CD4-positive, alpha-beta memory T cell (primary cell): ENCODE data around the gene HILPDA. TPM values are rescaled to one million over a fixed set of nuclear protein-coding genes. Genes with fewer than 3 reads are reported as not detected.
"Not testable (repeated sequence)": the region's sequence is repeated elsewhere in the genome, so short reads cannot be mapped to it uniquely, and the experiment has no call there.

Experiments
- CTCF ChIA-PET: fragments of 350-600 bp; sonication (Branson Sonifier 250); formaldehyde crosslinking; loops from one replicate; lab custom pipeline; 2021; ENCODE audit warnings: inconsistent platforms; ENCODE audit not compliant: partially characterized antibody; lab: Charles Lee
- POLR2A ChIA-PET: fragments of 350-600 bp; sonication (Branson Sonifier 250); formaldehyde crosslinking; loops from one replicate; lab custom pipeline; 2021; ENCODE audit not compliant: partially characterized antibody; lab: Charles Lee
- DNase-seq, 5 donors: peaks; one replicate each; pipeline versions ENCODE4 v3.0.0 to v3.0.0-alpha.2; 2020 to 2022; ENCODE audit warnings: mixed read lengths in 1 of 5
- H3K27ac ChIP-seq: one replicate; pipeline ENCODE4 v1.7.0; 2013; ENCODE audit warnings: low read depth, low read length
- H3K27me3 ChIP-seq: 2 replicates; pipeline ENCODE4 v1.7.0; 2013; ENCODE audit warnings: mild to moderate bottlenecking, low read length, moderate library complexity; ENCODE audit not compliant: insufficient read depth
- H3K36me3 ChIP-seq: 2 replicates; pipeline ENCODE4 v1.7.0; 2013; ENCODE audit warnings: mild to moderate bottlenecking, low read length, moderate library complexity; ENCODE audit not compliant: insufficient read depth
- H3K4me1 ChIP-seq: 2 replicates; pipeline ENCODE4 v1.7.0; 2013; ENCODE audit warnings: mild to moderate bottlenecking, low read length, moderate library complexity; ENCODE audit not compliant: insufficient read depth
- H3K4me3 ChIP-seq, 2 donors: one replicate each; pipeline ENCODE4 v1.7.0; 2013; ENCODE audit warnings: low read length in 2 of 2, mild to moderate bottlenecking in 1 of 2
- H3K9me3 ChIP-seq, 2 donors: one replicate each; pipeline ENCODE4 v1.7.0; 2013; ENCODE audit warnings: low read length in 2 of 2, control low read depth in 1 of 2; ENCODE audit not compliant: control insufficient read depth in 1 of 2
- H3K27ac Mint-ChIP-seq, 7 donors: one replicate each; pipeline ENCODE4 v1.8.0; 2020 to 2021; ENCODE audit warnings: mixed read lengths in 7 of 7, mild to moderate bottlenecking in 6 of 7, inconsistent platforms in 3 of 7, moderate library complexity in 3 of 7
- H3K27me3 Mint-ChIP-seq, 2 donors: one replicate each; pipeline ENCODE4 v1.8.0; 2020 to 2021; ENCODE audit warnings: mixed read lengths in 2 of 2
- H3K36me3 Mint-ChIP-seq, 2 donors: one replicate each; pipeline ENCODE4 v1.8.0; 2020 to 2021; ENCODE audit warnings: mixed read lengths in 2 of 2, inconsistent platforms in 1 of 2, mild to moderate bottlenecking in 1 of 2
- H3K4me1 Mint-ChIP-seq, 4 donors: one replicate each; pipeline ENCODE4 v1.8.0; 2020 to 2021; ENCODE audit warnings: mixed read lengths in 4 of 4, mild to moderate bottlenecking in 1 of 4
- H3K4me3 Mint-ChIP-seq, 8 donors: one replicate each; pipeline ENCODE4 v1.8.0; 2020 to 2021; ENCODE audit warnings: mixed read lengths in 8 of 8, mild to moderate bottlenecking in 7 of 8, moderate library complexity in 6 of 8, inconsistent platforms in 3 of 8
- H3K9me3 Mint-ChIP-seq, 8 donors: one replicate each; pipeline ENCODE4 v1.8.0; 2020 to 2021; ENCODE audit warnings: mixed read lengths in 8 of 8, mild to moderate bottlenecking in 5 of 8, inconsistent platforms in 3 of 8, moderate library complexity in 1 of 8
- intact Hi-C: fragments of 100-400 bp; cut with micrococcal nuclease; formaldehyde crosslinking; loops from one replicate; pipeline ENCODE4 v1.15.1; 2023
- polyA plus RNA-seq, 2 donors: library from polyadenylated mRNA; unstranded; fragments of 300-500 nt; fragmentation: Illumina TruSeq; gene quantifications; one replicate each; pipeline ENCODE4 v1.2.3, GENCODE V29; 2021
- total RNA-seq, 2 experiments: library from RNA; stranded (reverse); gene quantifications; one replicate each; pipeline ENCODE4 v1.2.3, GENCODE V29; 2021

HILPDA gene
- total and polyA plus RNA-seq, 4 experiments from 2014 or later: 2.4 to 4.5 (median 3.6) TPM

DNA sequence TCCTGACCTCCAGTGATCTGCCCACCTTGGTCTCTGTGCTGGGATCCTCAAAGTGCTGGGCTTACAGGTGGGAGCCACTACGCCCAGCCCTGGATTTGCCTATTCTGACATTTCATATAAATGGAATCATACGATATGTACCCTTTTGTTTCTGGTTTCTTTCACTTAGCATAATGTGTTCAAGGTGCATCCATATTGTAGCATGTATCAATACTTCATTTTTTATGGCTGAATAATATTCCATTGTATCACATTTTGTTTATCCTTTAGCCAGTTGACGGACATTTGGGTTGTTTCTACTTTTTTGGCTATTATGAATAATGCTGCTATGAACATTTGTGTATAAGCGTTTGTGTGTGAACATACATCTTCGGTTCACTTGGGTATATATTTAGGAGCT lies 4.8 kb upstream of the HILPDA start:
- H3K27ac Mint-ChIP-seq: peak overlapping the region in 1 of 7 donors; percentile 12
- POLR2A ChIA-PET: no interaction called here
- intact Hi-C loops: loop anchor here (10.0 kb wide), 2 partner anchors 106 to 284 kb away; partner anchors contain the start of genes CALU and RBM28
- no peaks in the 10 kb centered on the region for H3K9me3 Mint-ChIP-seq
- H3K27me3 ChIP-seq: no peaks in the 10 kb centered on the region
- peaks cover 4 to 10% (median 6%) of the 10 kb centered on the region in 4 donors for H3K4me1 Mint-ChIP-seq
- H3K4me1 ChIP-seq: peaks cover 8% of the 10 kb centered on the region
- no peaks in the 10 kb centered on the region for H3K27me3 Mint-ChIP-seq
- H3K36me3 ChIP-seq: no peaks in the 10 kb centered on the region
- CTCF ChIA-PET: interaction anchor here (7.8 kb wide), 1 partner anchor 22 kb away, joined by 138 read pairs; no protein-coding TSS in a partner anchor
- H3K4me3 ChIP-seq: no peak overlapping the region
- H3K36me3 Mint-ChIP-seq: peaks cover 0 to 2% of the 10 kb centered on the region in 2 donors
- DNase-seq: no peak
- H3K9me3 ChIP-seq: no peaks in the 10 kb centered on the region
- H3K27ac ChIP-seq: no peak overlapping the region
- H3K4me3 Mint-ChIP-seq: no peak overlapping the region

GRCh38 chr7:128452552-128452951 lies 3.1 kb upstream of the HILPDA start:
- no peaks in the 10 kb centered on the region for H3K9me3 Mint-ChIP-seq
- peaks cover 0 to 2% of the 10 kb centered on the region in 2 donors for H3K36me3 Mint-ChIP-seq
- intact Hi-C loops: loop anchor here (10.0 kb wide), 2 partner anchors 108 to 282 kb away; partner anchors contain the start of genes CALU and RBM28
- ChIA-PET POLR2A (no interaction called here), CTCF (interaction anchor here (3.4 to 7.8 kb wide), 2 partner anchors 24 to 54 kb away, joined by 15 to 138 read pairs; no protein-coding TSS in a partner anchor)
- peak overlapping the region in 2 of 8 donors; percentile 23 to 37 for H3K4me3 Mint-ChIP-seq
- Histone ChIP-seq H3K27ac (no peak overlapping the region), H3K36me3 (no peaks in the 10 kb centered on the region), H3K27me3 (no peaks in the 10 kb centered on the region), H3K9me3 (no peaks in the 10 kb centered on the region), H3K4me3 (no peak overlapping the region), H3K4me1 (peaks cover 13% of the 10 kb centered on the region)
- peak overlapping the region in 1 of 7 donors; percentile 51 for H3K27ac Mint-ChIP-seq
- peaks cover 7 to 15% (median 11%) of the 10 kb centered on the region in 4 donors for H3K4me1 Mint-ChIP-seq
- no peak for DNase-seq
- no peaks in the 10 kb centered on the region for H3K27me3 Mint-ChIP-seq

DNA sequence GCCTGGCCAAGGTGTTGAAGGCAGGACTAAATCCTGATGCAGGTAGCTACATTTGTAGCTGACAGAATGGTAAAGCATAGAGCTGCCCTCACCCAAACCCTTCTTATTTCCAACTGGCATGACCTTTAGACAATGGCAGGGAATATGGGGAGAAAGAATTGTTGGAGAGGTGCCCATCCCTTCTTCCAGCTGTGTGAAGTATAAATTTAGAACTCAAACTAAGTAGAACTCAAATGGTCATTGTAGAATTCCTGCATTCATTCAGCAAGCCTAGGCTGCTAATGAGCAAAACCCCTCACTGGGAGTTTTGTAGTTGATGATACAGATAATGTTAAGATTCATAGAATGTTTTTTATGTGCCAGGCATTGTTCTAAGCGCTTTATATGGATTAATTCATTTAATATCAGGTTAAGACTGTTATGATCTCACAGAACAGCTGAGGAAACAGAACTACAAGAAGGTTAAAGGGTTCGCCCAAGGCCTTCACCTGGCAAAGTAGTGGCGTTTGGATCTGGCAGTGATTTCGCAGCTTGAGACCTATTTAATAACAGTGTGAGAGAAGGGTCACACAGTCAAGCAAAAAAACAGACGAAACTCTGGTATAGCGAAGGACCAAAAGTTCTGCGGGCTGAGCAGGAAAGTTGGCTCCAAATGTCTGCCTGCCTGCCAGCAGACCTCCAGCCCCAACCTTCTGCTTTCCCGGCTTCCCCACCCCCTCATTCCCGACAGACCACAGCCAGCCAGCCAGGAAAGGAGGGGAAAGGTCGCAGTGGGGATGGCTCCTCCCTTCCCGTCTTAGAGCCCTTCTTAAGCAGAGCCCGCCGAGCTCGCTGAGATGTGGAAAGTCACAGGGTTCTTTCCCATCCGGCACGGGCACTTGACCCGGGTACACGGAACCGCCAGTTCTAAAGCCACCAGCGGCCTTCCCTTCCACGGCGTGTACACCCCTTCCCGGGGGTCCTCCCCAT lies 1.6 kb upstream of the HILPDA start:
- peak overlapping the region in 4 of 7 donors; percentile 75 to 84 (median 77) for H3K27ac Mint-ChIP-seq

GRCh38 chr7:128454808-128455542 lies 703 bp upstream of the HILPDA start:
- H3K4me1 Mint-ChIP-seq: peaks cover 17 to 30% (median 22%) of the 10 kb centered on the region in 4 donors
- intact Hi-C loops: loop anchor here (1.0 to 10.0 kb wide), 5 partner anchors 21 to 868 kb away; partner anchors contain the start of genes ARF5, CALU, GCC1 and METTL2B
- H3K9me3 ChIP-seq: no peaks in the 10 kb centered on the region

More for the DNA sequence above, 1.6 kb upstream of the HILPDA start:
- DNase-seq: no peak
- intact Hi-C loops: loop anchor here (2.0 to 10.0 kb wide), 3 partner anchors 47 to 281 kb away; partner anchors contain the start of genes CALU and RBM28
- ChIA-PET POLR2A (interaction anchor here (0.6 to 1.4 kb wide), 2 partner anchors 8 to 110 kb away, joined by 3 read pairs; partner anchors contain the start of gene RBM28), CTCF (interaction anchor here (0.8 to 7.8 kb wide), 5 partner anchors 7 to 67 kb away, joined by 3 to 138 read pairs (median 5); no protein-coding TSS in a partner anchor)
- no peak overlapping the region for H3K27ac ChIP-seq
- no peaks in the 10 kb centered on the region for H3K9me3 ChIP-seq
- peaks cover 10 to 22% (median 16%) of the 10 kb centered on the region in 4 donors for H3K4me1 Mint-ChIP-seq
- H3K27me3 ChIP-seq: no peaks in the 10 kb centered on the region
- peaks cover 18% of the 10 kb centered on the region for H3K4me1 ChIP-seq
- peaks cover 0 to 2% of the 10 kb centered on the region in 2 donors for H3K36me3 Mint-ChIP-seq
- no peaks in the 10 kb centered on the region for H3K27me3 Mint-ChIP-seq
- peak overlapping the region in 6 of 8 donors; percentile 21 to 97 (median 72) for H3K4me3 Mint-ChIP-seq
- no peaks in the 10 kb centered on the region for H3K36me3 ChIP-seq
- no peaks in the 10 kb centered on the region for H3K9me3 Mint-ChIP-seq
- H3K4me3 ChIP-seq: no peak overlapping the region

GRCh38 chr7:128456255-128456725 lies 612 bp downstream of the HILPDA start:
- H3K27ac ChIP-seq: peak overlapping the region; percentile 76
- intact Hi-C loops: loop anchor here (5.0 to 10.0 kb wide), 3 partner anchors 111 to 869 kb away; partner anchors contain the start of genes ARF5, CALU, GCC1 and RBM28
- no peaks in the 10 kb centered on the region for H3K36me3 ChIP-seq
- ChIA-PET POLR2A (interaction anchor here (1.2 to 2.0 kb wide), 3 partner anchors 30 to 47 kb away, joined by 7 read pairs; partner anchors contain the start of gene IMPDH1), CTCF (interaction anchor here (1.5 to 7.8 kb wide), 3 partner anchors 27 to 107 kb away, joined by 6 to 138 read pairs (median 10); no protein-coding TSS in a partner anchor)
- no peak for DNase-seq
- H3K27me3 Mint-ChIP-seq: no peaks in the 10 kb centered on the region
- no peaks in the 10 kb centered on the region for H3K9me3 Mint-ChIP-seq
- H3K27me3 ChIP-seq: no peaks in the 10 kb centered on the region
- H3K4me1 ChIP-seq: peaks cover 25% of the 10 kb centered on the region
- H3K9me3 ChIP-seq: no peaks in the 10 kb centered on the region
- H3K27ac Mint-ChIP-seq: peak overlapping the region; percentile 82 to 96 (median 89)
- H3K36me3 Mint-ChIP-seq: peaks cover 0 to 2% of the 10 kb centered on the region in 2 donors
- peaks cover 17 to 30% (median 22%) of the 10 kb centered on the region in 4 donors for H3K4me1 Mint-ChIP-seq
- peak overlapping the region; percentile 86 to 97 (median 94) for H3K4me3 Mint-ChIP-seq
- peak overlapping the region; percentile 70 to 89 for H3K4me3 ChIP-seq

More at GRCh38 chr7:128454808-128455542, 703 bp upstream of the HILPDA start:
- Histone ChIP-seq H3K27me3 (no peaks in the 10 kb centered on the region), H3K4me3 (peak overlapping the region; percentile 70 to 89), H3K27ac (peak overlapping the region; percentile 76), H3K36me3 (no peaks in the 10 kb centered on the region), H3K4me1 (peaks cover 25% of the 10 kb centered on the region)
- POLR2A ChIA-PET: interaction anchor here (0.9 to 1.4 kb wide), 5 partner anchors 21 to 111 kb away, joined by 3 to 7 read pairs (median 5); partner anchors contain the start of genes IMPDH1, METTL2B and RBM28
- DNase-seq: no peak
- CTCF ChIA-PET: interaction anchor here (1.0 to 7.8 kb wide), 6 partner anchors 26 to 106 kb away, joined by 3 to 138 read pairs (median 5); no protein-coding TSS in a partner anchor
- peak overlapping the region; percentile 86 to 97 (median 94) for H3K4me3 Mint-ChIP-seq
- no peaks in the 10 kb centered on the region for H3K27me3 Mint-ChIP-seq
- peaks cover 0 to 2% of the 10 kb centered on the region in 2 donors for H3K36me3 Mint-ChIP-seq
- H3K9me3 Mint-ChIP-seq: no peaks in the 10 kb centered on the region
- peak overlapping the region; percentile 84 to 98 (median 96) for H3K27ac Mint-ChIP-seq

DNA sequence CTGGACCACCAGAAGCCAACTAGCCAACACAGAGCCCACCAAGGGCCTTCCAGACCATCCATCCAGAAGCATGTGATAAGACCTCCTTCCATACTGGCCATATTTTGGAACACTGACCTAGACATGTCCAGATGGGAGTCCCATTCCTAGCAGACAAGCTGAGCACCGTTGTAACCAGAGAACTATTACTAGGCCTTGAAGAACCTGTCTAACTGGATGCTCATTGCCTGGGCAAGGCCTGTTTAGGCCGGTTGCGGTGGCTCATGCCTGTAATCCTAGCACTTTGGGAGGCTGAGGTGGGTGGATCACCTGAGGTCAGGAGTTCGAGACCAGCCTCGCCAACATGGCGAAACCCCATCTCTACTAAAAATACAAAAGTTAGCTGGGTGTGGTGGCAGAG lies 1.7 kb downstream of the HILPDA start:
- Mint-ChIP-seq H3K27ac (peak overlapping the region in 2 of 7 donors; percentile 4 to 7), H3K4me3 (peak overlapping the region in 1 of 8 donors; percentile 32), H3K4me1 (peaks cover 17 to 30% (median 22%) of the 10 kb centered on the region in 4 donors)
- H3K4me3 ChIP-seq, H3K36me3 Mint-ChIP-seq, H3K9me3 ChIP-seq, H3K36me3 ChIP-seq, H3K9me3 Mint-ChIP-seq, H3K27me3 Mint-ChIP-seq, H3K27ac ChIP-seq, DNase-seq, H3K27me3 ChIP-seq: not testable (repeated sequence)
- POLR2A ChIA-PET: interaction anchor here (2.0 kb wide), 1 partner anchor 31 kb away, joined by 7 read pairs; no protein-coding TSS in a partner anchor
- intact Hi-C loops: loop anchor here (5.0 to 10.0 kb wide), 3 partner anchors 113 to 870 kb away; partner anchors contain the start of genes ARF5, CALU, GCC1 and RBM28
- peaks cover 25% of the 10 kb centered on the region for H3K4me1 ChIP-seq
- CTCF ChIA-PET: interaction anchor here (0.6 to 7.8 kb wide), 6 partner anchors 17 to 71 kb away, joined by 3 to 138 read pairs (median 4); no protein-coding TSS in a partner anchor
